Body of pancreas (tissue), 4 donors: Measurements from ENCODE around the gene TMEM243.

Experiments
- POLR2A ChIP-seq, 3 donors: fragments of 450-650 bp; IDR thresholded peaks; one replicate each; pipeline ENCODE4 v1.6.1; 2016; ENCODE audit warnings: antibody characterized with exemption in 3 of 3, mild to moderate bottlenecking in 2 of 3
- TF ChIP-seq, protein P1 (sequence below), 7 experiments: fragments of 450-650 bp in 4 of 7; fragments of 200-600 bp in 3 of 7; sonication (generic) in 3 of 7; IDR thresholded peaks; one replicate each; pipeline ENCODE4 v1.5.1; 2016 to 2019; ENCODE audit warnings: antibody characterized with exemption in 7 of 7

DNA sequence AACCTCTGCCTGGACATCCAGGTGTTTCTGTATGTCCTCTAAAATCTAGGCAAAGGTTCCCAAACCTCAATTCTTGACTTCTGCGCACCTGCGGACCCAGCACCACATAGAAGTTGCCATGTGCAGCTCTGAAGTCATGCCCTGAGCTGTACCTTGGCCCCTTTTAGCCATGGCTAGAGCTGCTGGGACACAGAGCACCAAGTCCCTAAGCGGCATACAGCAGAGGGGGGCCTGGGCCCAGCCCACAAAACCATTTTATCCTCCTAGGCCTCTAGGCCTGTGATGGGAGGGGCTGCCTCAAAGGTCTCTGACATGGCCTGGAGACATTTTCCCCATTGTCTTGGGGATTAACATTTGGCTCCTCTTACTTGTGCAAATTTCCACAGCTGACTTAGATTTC lies 14.6 kb downstream of the TMEM243 start:
- TF ChIP-seq POLR2A (IDR thresholded peaks at IDR 0.05), result no peak
- TF ChIP-seq, protein P1, sequence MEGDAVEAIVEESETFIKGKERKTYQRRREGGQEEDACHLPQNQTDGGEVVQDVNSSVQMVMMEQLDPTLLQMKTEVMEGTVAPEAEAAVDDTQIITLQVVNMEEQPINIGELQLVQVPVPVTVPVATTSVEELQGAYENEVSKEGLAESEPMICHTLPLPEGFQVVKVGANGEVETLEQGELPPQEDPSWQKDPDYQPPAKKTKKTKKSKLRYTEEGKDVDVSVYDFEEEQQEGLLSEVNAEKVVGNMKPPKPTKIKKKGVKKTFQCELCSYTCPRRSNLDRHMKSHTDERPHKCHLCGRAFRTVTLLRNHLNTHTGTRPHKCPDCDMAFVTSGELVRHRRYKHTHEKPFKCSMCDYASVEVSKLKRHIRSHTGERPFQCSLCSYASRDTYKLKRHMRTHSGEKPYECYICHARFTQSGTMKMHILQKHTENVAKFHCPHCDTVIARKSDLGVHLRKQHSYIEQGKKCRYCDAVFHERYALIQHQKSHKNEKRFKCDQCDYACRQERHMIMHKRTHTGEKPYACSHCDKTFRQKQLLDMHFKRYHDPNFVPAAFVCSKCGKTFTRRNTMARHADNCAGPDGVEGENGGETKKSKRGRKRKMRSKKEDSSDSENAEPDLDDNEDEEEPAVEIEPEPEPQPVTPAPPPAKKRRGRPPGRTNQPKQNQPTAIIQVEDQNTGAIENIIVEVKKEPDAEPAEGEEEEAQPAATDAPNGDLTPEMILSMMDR (IDR thresholded peaks at IDR 0.05), result no peak
